ENCODE data around the gene E2F7.
"Not testable (repeated sequence)": the region's sequence is repeated elsewhere in the genome, so short reads cannot be mapped to it uniquely, and the experiment has no call there.

Gene E2F7, protein sequence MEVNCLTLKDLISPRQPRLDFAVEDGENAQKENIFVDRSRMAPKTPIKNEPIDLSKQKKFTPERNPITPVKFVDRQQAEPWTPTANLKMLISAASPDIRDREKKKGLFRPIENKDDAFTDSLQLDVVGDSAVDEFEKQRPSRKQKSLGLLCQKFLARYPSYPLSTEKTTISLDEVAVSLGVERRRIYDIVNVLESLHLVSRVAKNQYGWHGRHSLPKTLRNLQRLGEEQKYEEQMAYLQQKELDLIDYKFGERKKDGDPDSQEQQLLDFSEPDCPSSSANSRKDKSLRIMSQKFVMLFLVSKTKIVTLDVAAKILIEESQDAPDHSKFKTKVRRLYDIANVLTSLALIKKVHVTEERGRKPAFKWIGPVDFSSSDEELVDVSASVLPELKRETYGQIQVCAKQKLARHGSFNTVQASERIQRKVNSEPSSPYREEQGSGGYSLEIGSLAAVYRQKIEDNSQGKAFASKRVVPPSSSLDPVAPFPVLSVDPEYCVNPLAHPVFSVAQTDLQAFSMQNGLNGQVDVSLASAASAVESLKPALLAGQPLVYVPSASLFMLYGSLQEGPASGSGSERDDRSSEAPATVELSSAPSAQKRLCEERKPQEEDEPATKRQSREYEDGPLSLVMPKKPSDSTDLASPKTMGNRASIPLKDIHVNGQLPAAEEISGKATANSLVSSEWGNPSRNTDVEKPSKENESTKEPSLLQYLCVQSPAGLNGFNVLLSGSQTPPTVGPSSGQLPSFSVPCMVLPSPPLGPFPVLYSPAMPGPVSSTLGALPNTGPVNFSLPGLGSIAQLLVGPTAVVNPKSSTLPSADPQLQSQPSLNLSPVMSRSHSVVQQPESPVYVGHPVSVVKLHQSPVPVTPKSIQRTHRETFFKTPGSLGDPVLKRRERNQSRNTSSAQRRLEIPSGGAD

GRCh38 chr12:77065361-77066204, at the start of gene E2F7:
Gene E2F7 (minus strand): TSS chr12:77065569. CDS start chr12:77064635, 934 bp downstream.
- DNase-seq (ENCODE audit: low spot score): peak; percentile 93

GRCh38 chr12:77113971-77114370, 48.6 kb upstream of the E2F7 start:
- no peak for DNase-seq (ENCODE audit: low spot score)

GRCh38 chr12:77108707-77109106, 43.3 kb upstream of the E2F7 start:
- no peak for DNase-seq (ENCODE audit: low spot score)

DNA sequence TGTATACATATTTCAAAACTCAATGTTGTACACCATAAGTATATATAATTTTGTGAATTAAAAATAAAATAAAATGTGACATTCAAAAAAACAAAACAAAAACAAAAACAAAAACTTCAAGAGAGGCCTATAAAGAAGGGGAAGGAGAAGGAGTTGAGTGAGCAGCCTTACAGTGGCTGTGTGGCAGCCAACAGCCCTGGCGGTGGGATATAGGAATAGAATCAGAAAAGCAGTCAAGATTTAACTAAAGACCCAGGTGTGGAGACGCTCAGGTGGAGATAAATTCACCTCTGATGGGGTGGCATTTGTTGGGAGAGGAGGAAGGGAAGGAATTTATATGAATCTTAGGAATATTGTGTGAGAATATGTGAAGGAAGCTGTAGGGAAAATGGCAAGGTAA, 41.8 kb upstream of the E2F7 start:
- DNase-seq (ENCODE audit: low spot score): no peak

DNA sequence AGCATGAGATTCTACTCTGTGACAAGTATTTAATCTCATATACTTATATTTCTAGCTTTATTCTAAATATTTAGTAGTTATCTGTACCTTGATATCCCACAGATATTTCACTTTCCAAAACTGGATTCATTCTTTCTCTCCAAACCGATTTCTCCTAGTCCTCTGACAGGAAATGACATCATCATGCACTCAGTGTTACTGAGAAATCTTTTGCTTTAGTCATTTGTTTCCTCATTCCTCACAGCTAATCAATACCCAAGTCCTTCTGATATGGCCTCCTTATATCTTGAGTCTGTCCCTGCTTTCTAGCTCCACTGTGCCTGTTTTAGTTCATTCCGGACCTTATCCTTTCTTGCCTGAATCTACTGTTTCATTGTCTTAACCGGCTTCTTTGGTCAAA, 39.4 kb upstream of the E2F7 start:
- DNase-seq (ENCODE audit: low spot score): no peak

GRCh38 chr12:77104286-77104685, 38.9 kb upstream of the E2F7 start:
- no peak for DNase-seq (ENCODE audit: low spot score)

DNA sequence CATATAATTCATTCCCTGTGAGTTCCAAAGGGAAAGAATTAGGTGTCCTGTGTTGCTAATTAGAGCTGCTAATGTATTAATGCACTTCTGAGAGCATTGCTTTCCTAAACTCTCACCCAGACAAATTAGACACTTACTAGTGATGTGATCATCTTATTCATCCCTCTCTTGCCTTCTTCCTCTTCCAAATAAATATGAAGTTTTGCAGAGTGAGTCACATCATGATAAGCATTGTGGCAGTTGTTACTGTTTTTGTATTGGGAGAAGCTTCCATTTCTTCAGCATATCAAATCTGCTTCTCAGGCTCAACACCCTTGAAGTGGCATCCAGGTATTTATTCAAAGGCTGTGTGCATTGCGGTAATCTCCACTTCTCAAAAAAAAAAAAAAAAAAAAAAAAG, 37.3 kb upstream of the E2F7 start:
- no peak for DNase-seq (ENCODE audit: low spot score)

GRCh38 chr12:77102123-77102522, 36.8 kb upstream of the E2F7 start:
- no peak for DNase-seq (ENCODE audit: low spot score)

DNA sequence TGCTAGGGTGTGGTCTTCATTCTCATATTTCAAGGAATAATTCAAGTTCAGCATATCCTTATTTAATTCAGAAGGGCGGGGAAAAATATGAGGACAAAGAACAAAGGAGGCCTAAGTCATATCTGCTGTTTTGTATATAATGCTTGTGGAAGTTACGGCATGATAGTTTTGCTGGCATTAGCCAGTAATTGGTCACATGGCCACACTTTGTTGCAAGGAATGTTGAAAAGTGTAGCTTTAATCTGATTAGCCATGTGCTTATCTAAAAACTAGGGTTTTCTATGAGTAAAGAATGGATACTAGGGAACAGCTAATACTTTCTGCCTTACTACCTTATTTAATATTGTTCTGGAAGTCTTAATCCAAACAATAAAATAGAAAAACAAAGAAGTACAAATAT, 34.4 kb upstream of the E2F7 start:
- no peak for DNase-seq (ENCODE audit: low spot score)

GRCh38 chr12:77097846-77098245, 32.5 kb upstream of the E2F7 start:
- DNase-seq (ENCODE audit: low spot score): no peak

GRCh38 chr12:77092227-77092626, 26.9 kb upstream of the E2F7 start:
- DNase-seq (ENCODE audit: low spot score): not testable (repeated sequence)

GRCh38 chr12:77089686-77090220, 24.4 kb upstream of the E2F7 start:
- no peak for DNase-seq (ENCODE audit: low spot score)

DNA sequence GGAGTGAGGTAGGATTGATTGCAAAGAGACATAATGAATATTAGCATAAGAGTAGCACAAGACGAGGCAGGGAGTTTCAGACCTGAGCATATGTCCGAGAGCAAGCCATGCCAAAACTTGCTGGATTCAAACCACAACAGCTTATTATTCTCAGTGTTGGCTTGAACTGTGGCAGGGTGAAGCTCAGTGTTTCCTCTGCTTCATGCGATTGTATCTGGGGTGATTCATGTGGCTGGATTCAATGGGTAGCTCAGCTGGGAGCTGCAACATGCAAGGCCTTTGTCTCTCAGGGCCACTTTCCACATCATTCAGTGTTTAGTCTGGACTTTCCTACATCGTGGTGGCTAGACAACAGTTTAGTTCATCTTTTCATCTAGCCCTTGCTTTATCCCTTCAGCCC, 22.1 kb upstream of the E2F7 start:
- DNase-seq (ENCODE audit: low spot score): no peak

DNA sequence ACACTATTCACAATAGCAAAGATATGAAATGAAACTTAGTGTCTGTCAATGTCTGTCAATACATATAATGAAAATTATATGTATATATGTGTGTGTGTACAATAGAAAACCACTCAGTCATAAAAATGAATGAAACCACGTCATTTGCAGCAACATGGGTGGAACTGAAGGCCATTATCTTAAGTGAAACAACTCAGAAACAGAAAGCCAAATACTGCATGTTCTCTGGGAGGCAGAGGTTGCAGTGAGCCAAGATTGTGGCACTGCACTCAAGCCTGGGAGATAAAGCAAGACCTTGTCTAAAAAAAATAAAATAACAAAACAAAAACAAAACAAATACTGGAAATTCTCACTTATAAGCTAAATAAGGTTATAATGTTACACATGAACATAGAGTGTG, 16.7 kb upstream of the E2F7 start:
- DNase-seq (ENCODE audit: low spot score): no peak

- no peak for DNase-seq (ENCODE audit: low spot score)
Observed at GRCh38 chr12:77079631-77080030, 14.3 kb upstream of the E2F7 start.

DNA sequence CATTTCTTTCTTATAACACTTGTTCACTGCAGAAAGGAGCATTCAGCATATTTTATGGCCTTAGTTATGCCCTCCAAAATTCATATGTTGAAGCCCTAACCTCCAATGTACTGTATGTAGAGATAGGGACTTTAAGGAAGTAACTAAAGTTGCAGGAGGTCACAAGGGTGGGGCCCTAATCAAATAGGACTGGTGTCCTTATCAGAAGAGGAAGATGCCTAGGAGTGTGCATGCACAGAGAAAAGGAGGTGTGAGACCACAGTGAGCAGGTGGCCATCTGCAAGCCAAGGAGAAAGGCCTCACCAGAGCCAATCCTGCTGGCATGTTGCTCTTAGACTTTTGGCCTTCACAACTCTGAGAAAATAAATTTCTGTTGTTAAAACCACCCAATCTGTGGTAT, 12.9 kb upstream of the E2F7 start:
- no peak for DNase-seq (ENCODE audit: low spot score)

GRCh38 chr12:77076886-77077285, 11.5 kb upstream of the E2F7 start:
- no peak for DNase-seq (ENCODE audit: low spot score)

- not testable (repeated sequence) for DNase-seq (ENCODE audit: low spot score)
Observed at GRCh38 chr12:77073894-77074293, 8.5 kb upstream of the E2F7 start.

DNA sequence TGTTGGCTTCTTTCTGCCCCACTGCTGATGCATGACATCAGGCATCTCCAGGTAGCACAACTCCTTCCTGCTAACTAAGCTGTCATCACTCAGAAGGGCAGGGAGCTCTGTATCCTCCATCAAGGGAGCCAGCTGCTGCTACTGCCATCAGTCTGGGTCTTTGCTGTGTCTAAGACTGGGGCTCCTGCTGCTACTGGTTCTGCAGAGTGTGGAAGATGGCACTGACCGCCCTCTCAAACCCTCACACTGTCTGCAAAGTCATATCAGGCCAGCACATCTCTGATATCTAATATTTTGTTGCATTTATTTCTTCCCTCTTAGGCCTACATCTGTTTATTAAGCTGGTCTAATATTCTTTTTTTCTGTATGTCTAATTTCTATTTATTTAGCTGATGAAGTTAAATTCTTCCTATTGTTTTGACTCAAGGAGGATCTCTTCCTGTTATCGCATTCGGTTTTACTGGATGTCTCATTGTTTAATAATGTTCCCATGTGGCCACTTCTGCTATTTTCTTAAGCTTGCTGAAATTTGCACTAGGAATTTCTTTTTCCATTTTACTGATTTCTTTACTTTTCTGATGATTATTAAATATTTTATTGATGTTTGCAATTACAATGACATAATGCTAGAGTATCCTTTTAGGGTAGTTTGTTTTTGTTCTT, 7.6 kb upstream of the E2F7 start:
- no peak for DNase-seq (ENCODE audit: low spot score)

- no peak for DNase-seq (ENCODE audit: low spot score)
Observed at GRCh38 chr12:77070800-77071449, 5.6 kb upstream of the E2F7 start.

DNA sequence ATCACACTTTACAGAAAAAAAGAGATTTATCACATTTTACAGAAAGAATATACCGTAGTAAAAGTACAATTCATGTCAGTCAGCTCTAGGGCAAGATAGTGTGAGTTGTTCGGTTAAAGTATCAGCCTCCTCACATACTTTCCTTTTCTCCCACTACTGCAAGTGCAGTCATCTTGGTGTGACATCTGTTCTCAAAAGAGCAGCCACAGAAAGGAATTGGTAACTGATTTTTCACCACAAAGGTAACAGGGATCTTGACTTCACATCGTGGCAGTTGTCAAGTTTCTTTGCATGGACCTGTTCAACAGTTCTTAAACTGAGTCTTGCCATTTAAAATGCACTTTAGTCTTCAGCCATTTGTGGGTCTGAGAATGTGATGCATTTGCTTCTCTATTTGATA, 5.0 kb upstream of the E2F7 start:
- no peak for DNase-seq (ENCODE audit: low spot score)
